SHP77 treated with DMSO at 0.1 percent for 48 hours (cell line): ENCODE data around the gene MEGF8.
"Not testable (repeated sequence)": the region's sequence is repeated elsewhere in the genome, so short reads cannot be mapped to it uniquely, and the experiment has no call there.

ENCODE experiments used
- DNase-seq: peaks from one replicate; lab custom pipeline; 2025; lab: John Stamatoyannopoulos, UW

MEGF8 gene

DNA sequence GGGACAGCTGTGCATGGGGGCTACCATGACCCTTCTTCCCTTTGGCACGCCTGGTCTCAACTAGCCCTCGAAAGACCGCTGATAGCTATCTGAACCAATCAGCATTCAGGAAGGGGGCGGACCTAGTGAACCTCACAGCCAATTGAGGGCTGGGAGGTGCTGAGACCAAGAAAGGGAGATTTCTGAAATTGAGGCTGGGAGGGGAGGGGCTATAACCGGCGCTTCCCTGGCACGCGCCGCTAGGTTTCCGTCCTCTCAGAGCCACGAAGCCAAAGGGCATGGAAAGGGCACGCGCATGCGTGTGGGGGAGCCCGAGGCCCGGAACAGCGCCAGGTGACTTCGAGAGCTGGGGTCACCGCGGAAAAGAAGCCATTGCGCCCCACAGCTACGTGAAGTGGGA lies 18.8 kb upstream of the MEGF8 start:
- DNase-seq = no peak

DNA sequence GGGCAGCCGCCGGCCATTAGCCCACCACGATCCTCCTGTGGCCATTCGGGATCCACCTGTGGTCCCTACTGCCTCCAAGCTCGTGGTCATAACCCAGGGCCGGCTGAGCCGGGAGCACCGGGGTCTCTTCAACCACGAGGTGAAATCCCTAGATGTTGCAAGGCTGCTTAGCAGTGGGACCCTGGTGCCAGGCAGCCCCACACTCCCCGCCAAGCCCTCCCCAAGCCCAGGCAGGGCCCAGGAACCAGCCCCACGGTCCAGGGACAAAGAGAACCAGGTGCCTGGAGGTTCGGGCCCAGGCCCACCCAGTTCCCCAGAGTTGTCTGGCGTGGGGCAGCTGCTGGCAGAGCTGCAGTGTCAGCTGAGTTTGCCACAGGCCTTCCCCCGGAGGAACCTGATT lies 15.7 kb upstream of the MEGF8 start:
- DNase-seq = no peak

DNA sequence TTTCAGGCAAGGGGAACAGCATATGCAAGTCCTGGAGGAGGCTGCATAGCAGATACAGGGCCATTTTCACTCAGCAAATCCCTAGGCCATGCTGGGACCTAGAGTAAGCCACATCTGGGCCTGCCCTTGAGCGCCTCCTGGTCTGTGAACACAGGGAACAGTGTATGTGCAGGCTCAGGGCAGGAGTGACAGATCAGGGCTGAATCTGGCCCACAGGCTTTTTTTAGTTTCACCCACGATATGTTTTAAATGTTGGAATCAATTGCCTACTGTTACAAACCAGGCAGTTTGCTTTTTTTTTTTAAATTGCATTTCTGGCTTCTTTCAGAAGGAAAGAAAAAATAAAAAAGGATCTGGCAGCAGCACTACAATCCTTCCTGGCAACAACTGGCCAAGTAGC lies 13.8 kb upstream of the MEGF8 start:
- no peak for DNase-seq

DNA sequence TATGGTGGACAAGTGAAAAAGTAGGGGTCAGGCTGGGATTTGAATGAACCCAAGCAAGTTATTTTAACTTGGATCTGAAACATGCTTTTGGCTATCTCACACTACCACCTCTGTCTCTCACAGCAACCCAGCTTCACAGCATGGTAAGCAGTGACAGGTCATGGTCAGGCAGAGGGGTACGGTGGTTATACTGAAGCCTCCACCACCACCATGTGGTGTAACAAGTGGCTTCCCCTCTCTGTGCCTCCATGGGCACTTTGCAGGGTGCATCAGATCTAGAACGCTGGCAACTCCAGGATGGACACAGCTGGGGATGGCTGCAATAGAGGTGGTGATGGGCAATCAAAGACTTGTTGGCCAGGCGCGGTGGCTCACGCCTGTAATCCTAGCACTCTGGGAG lies 13.1 kb upstream of the MEGF8 start:
- no peak for DNase-seq

- no peak for DNase-seq
Observed at GRCh38 chr19:42313096-42313839, 12.2 kb upstream of the MEGF8 start, which contains the start of gene TMEM145. TMEM145 (plus strand) TSS chr19:42313309; CDS start chr19:42313377, 68 bp downstream.

DNA sequence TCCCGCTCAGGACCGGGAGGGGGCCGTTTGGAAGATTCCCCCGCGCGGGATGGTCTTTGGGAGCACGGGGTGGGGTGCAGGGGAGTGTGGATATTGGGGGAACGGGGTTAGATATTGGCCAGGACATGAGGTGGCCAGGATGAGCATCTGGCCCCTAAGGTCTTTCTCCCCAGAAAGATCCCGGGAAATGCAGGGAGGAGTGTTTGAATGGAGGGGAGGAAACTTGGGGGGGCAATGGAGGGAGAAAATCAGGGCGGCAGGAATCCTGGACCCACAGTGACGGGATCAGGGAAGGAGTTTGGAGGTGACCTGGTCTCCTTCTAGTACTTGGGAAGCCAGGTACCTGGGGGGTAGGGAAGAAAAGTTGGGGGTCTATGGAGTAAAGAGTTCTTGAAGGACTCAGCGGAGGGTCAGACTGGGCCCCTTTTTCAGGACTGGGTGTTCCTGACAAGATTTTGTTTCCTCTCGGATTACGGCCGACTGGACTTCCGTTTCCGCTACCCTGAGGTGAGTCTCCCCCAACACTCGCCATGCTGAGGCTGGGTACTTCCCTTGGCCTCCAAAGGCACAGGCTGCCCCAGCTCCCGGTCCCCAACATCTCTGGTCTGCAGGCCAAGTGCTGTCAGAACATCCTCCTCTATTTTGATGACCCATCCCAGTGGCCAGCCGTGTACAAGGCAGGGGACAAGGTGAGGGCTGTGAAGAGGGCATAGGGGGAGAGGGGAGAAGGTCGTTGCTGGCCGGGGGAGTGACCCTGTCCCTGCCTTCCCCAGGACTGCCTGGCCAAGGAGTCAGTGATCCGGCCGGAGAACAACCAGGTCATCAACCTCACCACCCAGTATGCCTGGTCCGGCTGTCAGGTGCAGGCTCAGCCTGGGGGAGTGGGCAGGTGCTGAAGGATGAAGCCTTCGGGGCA lies 11.3 kb upstream of the MEGF8 start:
- no peak for DNase-seq

DNA sequence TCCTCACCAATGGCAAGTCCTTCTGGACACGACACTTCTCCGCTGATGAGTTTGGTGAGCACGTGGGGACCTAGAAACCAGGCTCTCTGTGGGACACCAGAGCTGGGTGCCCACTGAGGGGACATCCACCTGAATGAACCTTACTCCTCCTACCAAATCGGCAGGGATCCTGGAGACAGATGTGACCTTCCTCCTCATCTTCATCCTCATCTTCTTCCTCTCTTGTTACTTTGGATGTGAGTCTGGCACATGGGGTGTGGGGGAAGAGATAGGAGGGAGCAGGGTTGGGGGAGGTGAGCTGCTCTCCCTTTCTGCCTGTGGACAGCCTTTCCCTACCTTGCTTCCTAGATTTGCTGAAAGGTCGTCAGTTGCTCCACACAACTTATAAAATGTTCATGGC lies 10.4 kb upstream of the MEGF8 start:
- DNase-seq = no peak

GRCh38 chr19:42316223-42317211 lies 8.9 kb upstream of the MEGF8 start:
- DNase-seq = no peak

DNA sequence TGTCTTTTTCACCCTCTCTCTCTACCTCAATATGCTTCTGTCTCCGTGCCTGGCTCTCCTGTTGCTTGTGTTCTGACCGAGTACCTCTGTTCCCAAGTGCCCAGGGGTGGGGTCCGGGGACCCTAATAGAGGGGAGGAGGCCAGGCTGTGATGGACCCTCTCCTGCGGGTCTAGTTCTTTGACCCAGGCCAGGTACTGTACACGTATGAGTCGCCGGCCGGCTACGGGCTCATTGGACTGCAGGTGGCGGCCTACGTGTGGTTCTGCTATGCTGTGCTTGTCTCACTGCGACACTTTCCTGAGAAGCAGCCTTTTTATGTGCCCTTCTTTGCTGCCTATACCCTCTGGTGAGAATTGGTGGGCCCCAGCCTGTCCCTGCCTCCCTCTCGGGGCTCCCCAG lies 7.9 kb upstream of the MEGF8 start:
- no peak for DNase-seq

GRCh38 chr19:42322305-42322704 lies 3.1 kb upstream of the MEGF8 start:
- no peak for DNase-seq

- DNase-seq = no peak
Observed at GRCh38 chr19:42323473-42323851, 2.0 kb upstream of the MEGF8 start.

- no peak for DNase-seq
Observed at GRCh38 chr19:42323852-42324654, 1.4 kb upstream of the MEGF8 start.

DNA sequence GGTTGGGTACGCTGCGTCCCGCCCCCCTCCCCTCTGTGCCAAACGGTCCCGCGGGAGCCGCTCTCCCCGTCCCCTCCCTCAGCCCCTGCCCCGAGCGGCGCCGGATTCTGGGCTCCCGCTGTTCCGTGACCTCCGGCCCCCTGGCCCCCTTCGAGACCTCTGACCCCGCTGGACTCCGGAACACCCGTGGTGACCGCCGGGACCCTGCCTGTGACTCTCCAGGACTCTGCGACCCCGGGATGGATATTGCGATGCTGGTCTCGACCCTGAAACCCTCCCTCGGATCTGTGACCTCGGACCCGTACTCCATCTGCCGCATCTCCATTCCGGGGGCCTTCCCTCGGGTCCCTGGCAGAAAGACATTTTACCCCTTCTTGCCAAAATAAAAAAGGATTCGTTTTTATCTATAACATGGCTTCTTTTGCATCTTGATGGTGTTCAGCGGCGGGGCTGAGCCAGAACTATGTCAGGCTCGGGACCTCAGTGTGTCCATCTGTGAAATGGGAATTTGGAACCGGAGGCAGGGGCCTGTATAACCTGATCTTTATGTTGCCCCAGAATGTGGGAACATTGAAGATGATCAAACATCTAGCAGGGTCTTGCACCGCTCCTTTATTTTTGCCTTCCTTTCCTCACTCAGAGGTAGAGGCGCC lies 654 bp upstream of the MEGF8 start:
- no peak for DNase-seq

GRCh38 chr19:42325896-42326771 lies 699 bp downstream of the MEGF8 start:
- DNase-seq = no peak

- no peak for DNase-seq
Observed at GRCh38 chr19:42326969-42327368, 1.5 kb downstream of the MEGF8 start.

DNA sequence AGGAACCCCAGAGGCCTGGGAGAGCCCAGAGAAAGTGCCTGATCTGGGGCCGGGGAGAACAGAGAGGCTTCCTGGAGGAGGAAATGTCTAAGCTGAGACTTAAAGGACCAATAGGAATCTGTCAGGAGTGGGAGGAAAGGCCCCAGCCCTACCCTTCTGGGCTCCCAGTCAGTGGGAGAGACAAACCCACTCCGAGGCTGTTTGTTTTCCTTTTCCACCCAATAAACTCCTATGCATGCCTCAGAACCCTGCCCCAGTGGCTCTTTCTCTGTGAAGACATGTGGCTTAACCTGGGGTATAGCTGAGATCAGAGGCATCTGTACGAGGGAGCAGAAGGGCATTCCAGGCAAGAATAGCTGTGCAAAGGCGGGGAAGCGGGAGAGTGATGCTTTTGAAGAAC lies 1.9 kb downstream of the MEGF8 start:
- DNase-seq = no peak

- no peak for DNase-seq
Observed at GRCh38 chr19:42328106-42328505, 2.7 kb downstream of the MEGF8 start.

GRCh38 chr19:42328854-42329253 lies 3.4 kb downstream of the MEGF8 start:
- DNase-seq = no peak

DNA sequence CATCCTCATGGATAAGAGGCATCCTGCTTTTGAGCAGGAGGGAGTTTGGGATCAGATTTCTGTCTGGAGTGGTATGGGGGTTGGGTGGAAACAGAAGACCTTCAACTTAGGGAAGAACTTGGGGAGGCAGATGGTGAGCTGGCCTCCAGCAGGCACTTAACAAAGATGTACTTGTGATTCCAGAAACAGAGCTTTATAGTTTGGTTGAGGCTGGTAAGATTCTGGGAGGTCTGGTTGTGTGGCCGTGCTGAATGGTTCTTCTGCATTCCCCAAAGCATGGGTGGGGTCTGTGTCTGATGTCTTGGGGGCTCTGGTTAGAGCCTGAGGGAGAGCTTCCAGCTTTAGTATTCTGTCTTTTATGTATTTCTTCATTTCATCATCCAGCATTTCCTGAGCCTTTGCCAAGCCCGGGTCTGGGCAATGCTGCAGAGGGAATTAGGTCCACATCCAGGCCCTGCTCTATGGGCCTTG lies 4.8 kb downstream of the MEGF8 start:
- no peak for DNase-seq

DNA sequence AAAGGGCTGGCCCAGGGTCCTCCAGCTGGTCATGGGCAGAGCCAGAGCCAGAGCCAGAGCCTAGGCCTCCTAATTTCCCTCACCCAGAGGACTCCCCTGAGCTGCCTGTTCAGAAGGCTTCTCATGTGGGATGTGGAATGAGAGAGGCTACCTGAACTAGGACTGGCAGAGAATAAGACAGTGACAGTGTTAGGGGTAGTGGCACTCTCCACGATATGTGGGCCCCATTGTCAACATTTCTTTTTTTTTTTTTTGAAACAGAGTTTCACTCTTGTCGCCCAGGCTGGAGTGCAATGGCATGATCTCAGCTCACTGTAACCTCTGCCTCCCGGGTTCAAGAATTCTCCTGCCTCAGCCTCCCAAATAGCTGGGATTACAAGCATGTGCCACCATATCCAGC lies 5.9 kb downstream of the MEGF8 start:
- DNase-seq = not testable (repeated sequence)
